GM23248 (cell line): ENCODE results near the gene SLC29A2. TPM values are rescaled to one million over a fixed set of nuclear protein-coding genes. Genes with fewer than 3 reads are reported as not detected.
A peak's percentile ranks its signal among the peaks of the same experiment; 100 is the strongest.

ENCODE experiments used
- DNase-seq: peaks from one replicate; pipeline ENCODE4 v3.0.0-alpha.2; 2015
- H2AFZ ChIP-seq: fragments of 200-600 bp; sonication (generic); 2 replicates; pipeline ENCODE4 v1.6.1; 2016; ENCODE audit warnings: antibody characterized with exemption
- H3F3A ChIP-seq: fragments of 200-600 bp; sonication (generic); 2 replicates; pipeline ENCODE4 v1.6.1; 2016; ENCODE audit warnings: mild to moderate bottlenecking, antibody characterized with exemption, mixed run types; ENCODE audit not compliant: insufficient read depth
- H3K27ac ChIP-seq: fragments of 200-600 bp; sonication (generic); 2 replicates; pipeline ENCODE4 v1.5.1; 2016; ENCODE audit warnings: mild to moderate bottlenecking
- H3K27me3 ChIP-seq: fragments of 200-600 bp; sonication (generic); replicated peaks from 2 replicates; pipeline ENCODE4 v1.6.1; 2016; ENCODE audit warnings: mild to moderate bottlenecking; ENCODE audit not compliant: insufficient read depth
- H3K36me3 ChIP-seq: fragments of 200-600 bp; sonication (generic); 2 replicates; pipeline ENCODE4 v1.6.1; 2016; ENCODE audit warnings: low read depth, mild to moderate bottlenecking
- H3K4me1 ChIP-seq: fragments of 200-600 bp; sonication (generic); 2 replicates; pipeline ENCODE4 v1.6.1; 2016; ENCODE audit warnings: mild to moderate bottlenecking; ENCODE audit not compliant: insufficient read depth
- H3K4me2 ChIP-seq: fragments of 200-600 bp; sonication (generic); one replicate; pipeline ENCODE4 v1.6.1; 2016; ENCODE audit warnings: mild to moderate bottlenecking; ENCODE audit not compliant: unreplicated experiment
- H3K4me3 ChIP-seq: fragments of 200-600 bp; sonication (generic); 2 replicates; pipeline ENCODE4 v1.5.1; 2016; ENCODE audit warnings: mild to moderate bottlenecking
- H3K79me2 ChIP-seq: fragments of 200-600 bp; sonication (generic); 2 replicates; pipeline ENCODE4 v1.6.1; 2016; ENCODE audit warnings: mild to moderate bottlenecking; ENCODE audit not compliant: insufficient read depth
- H3K9ac ChIP-seq: fragments of 200-600 bp; sonication (generic); 2 replicates; pipeline ENCODE4 v1.6.1; 2016; ENCODE audit warnings: mild to moderate bottlenecking
- H3K9me2 ChIP-seq: fragments of 200-600 bp; sonication (generic); 2 replicates; pipeline ENCODE4 v1.6.1; 2016; ENCODE audit warnings: mixed run types, mild to moderate bottlenecking, moderate library complexity; ENCODE audit not compliant: insufficient read depth
- H3K9me3 ChIP-seq: fragments of 200-600 bp; sonication (generic); one replicate; pipeline ENCODE4 v1.6.1; 2017; ENCODE audit warnings: low read depth
- H4K20me1 ChIP-seq: fragments of 200-600 bp; sonication (generic); 2 replicates; pipeline ENCODE4 v1.6.0; 2016; ENCODE audit not compliant: insufficient read depth
- EZH2 ChIP-seq: fragments of 200-600 bp; sonication (generic); IDR thresholded peaks from 2 replicates; pipeline ENCODE4 v1.6.1; 2018; ENCODE audit warnings: antibody characterized with exemption, mild to moderate bottlenecking; ENCODE audit not compliant: insufficient read depth, poor library complexity, severe bottlenecking
- EZH2phosphoT487 ChIP-seq: fragments of 200-600 bp; sonication (generic); IDR thresholded peaks from 2 replicates; pipeline ENCODE4 v1.6.1; 2018; ENCODE audit warnings: antibody characterized with exemption, moderate library complexity, mild to moderate bottlenecking, low read depth; ENCODE audit not compliant: insufficient read depth
- WGBS, 2 experiments: methylation state at CpG; one replicate each; pipeline ENCODE4 v1.1.6; 2015 to 2017; ENCODE audit warnings: low lambda C conversion rate in 2 of 2, low coverage in 1 of 2; ENCODE audit errors: missing lambda C conversion rate in 2 of 2; 5-methylcytosine and 5-hydroxymethylcytosine counted together
- in situ Hi-C: fragments of 300-500 bp; cut with MboI; formaldehyde crosslinking; loops from 2 replicates; pipeline ENCODE4 v1.15.0; 2020
- polyA plus RNA-seq: library from polyadenylated mRNA; unstranded; fragments of >200 nt; fragmentation: Nextera tagmentation; extraction: Ambion mirVana; gene quantifications from 2 replicates; pipeline ENCODE4 v1.2.1, GENCODE V29; 2016
- total RNA-seq: library from RNA; depleted of rRNA; stranded (reverse); fragments of >200 nt; shearing (Covaris generic); gene quantifications from 2 replicates; pipeline ENCODE4 v1.2.3, GENCODE V29; 2014

Gene SLC29A2
- total and polyA plus RNA-seq, 2 experiments from 2014 or later = not detected

- 8 to 9% methylated on average over 19 of the region's 19 CpGs for WGBS, 2 experiments
- peaks cover 44% of the 10 kb centered on the region for H3F3A ChIP-seq
- H2AFZ ChIP-seq = peak overlapping the region; percentile 57; the same call in 1 of the 2 replicates
- peak overlapping the region; percentile 40 for H3K4me2 ChIP-seq
- no peaks in the 10 kb centered on the region for H3K27me3 ChIP-seq
- no peaks in the 10 kb centered on the region for H4K20me1 ChIP-seq
- peak; percentile 86 for DNase-seq
- in situ Hi-C loops = no loop called here
- H3K9ac ChIP-seq = peak overlapping the region; percentile 76
- no peaks in the 10 kb centered on the region for H3K9me3 ChIP-seq
- H3K36me3 ChIP-seq = no peaks in the 10 kb centered on the region; the same call in 1 of the 2 replicates
- H3K79me2 ChIP-seq = peaks cover 13% of the 10 kb centered on the region
- H3K4me1 ChIP-seq = peaks cover 47% of the 10 kb centered on the region
- peak overlapping the region; percentile 95 for H3K27ac ChIP-seq
- peak overlapping the region; percentile 36; the same call in 1 of the 2 replicates for H3K4me3 ChIP-seq
- no peaks in the 10 kb centered on the region for H3K9me2 ChIP-seq
- TF ChIP-seq EZH2phosphoT487 = no peak
- no peak for TF ChIP-seq EZH2
These were observed 43.0 kb downstream of the SLC29A2 start for GRCh38 chr11:66328302-66329144.

GRCh38 chr11:66328031-66328301, 43.6 kb downstream of the SLC29A2 start:
- Histone ChIP-seq H3K27ac (peak overlapping the region; percentile 95), H3K4me3 (0 out of 2 replicates have a peak overlapping the region, but pooled peaks have one; percentile 1), H3K9me2 (no peaks in the 10 kb centered on the region), H2AFZ (no peak overlapping the region), H3K9me3 (no peaks in the 10 kb centered on the region), H3K36me3 (no peaks in the 10 kb centered on the region; the same call in 1 of the 2 replicates), H3K4me1 (peaks cover 47% of the 10 kb centered on the region), H3F3A (peaks cover 49% of the 10 kb centered on the region), H4K20me1 (no peaks in the 10 kb centered on the region), H3K27me3 (no peaks in the 10 kb centered on the region), H3K4me2 (peak overlapping the region; percentile 40), H3K79me2 (peaks cover 7% of the 10 kb centered on the region), H3K9ac (peak overlapping the region; percentile 76)
- peak; percentile 81 for DNase-seq
- no peak for TF ChIP-seq EZH2
- TF ChIP-seq EZH2phosphoT487 = no peak
- in situ Hi-C loops = no loop called here
- WGBS, 2 experiments = 0 to 8% methylated on average over 3 of the region's 3 CpGs

DNA sequence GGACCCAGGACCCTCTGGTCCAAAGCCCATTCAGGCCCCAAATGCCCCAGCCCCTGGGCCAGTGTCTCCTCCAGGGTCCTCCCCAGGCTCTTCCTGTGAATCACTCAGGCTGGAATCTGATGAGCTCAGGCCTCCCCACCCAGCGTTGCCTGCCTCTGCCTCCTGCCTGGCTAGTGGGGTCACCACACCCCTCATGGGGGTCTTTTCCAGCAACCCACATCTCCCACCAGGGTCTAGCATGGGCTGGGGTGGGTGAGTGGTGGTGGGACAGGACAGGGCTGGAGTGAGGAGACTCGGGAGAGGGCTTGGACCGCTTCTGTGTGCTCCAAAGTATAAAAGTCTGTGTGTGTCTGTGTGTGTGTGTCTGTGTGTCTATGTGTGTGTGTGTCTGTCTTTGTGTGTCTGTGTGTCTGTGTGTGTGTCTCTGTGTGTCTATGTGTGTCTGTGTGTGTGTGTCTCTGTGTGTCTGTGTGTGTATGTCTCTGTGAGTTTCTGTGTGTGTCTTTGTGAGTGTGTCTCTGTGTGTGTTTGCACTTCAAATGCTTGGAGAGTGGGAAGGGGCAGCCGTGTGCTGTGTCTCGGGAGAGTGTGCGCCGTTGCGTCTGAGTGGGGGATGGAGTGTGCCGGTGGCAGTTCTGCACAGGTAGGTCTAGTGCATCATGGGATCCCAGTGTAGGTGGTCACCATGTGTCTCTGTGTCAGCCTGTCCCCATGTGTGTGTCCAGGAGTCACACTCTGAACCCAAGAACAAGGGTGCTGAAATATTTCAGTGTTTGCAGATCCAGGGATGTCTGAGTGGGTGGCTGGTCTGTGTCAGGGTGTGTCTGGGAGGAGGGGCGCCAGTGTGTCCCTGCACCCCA, 44.2 kb downstream of the SLC29A2 start:
- TF ChIP-seq EZH2 (no peak), EZH2phosphoT487 (no peak)
- peak overlapping the region; percentile 76 for H3K9ac ChIP-seq
- no peaks in the 10 kb centered on the region for H3K27me3 ChIP-seq
- H3K27ac ChIP-seq = peak overlapping the region; percentile 95
- no peaks in the 10 kb centered on the region for H3K9me3 ChIP-seq
- H3F3A ChIP-seq = peaks cover 49% of the 10 kb centered on the region
- peak overlapping the region; percentile 39 for H3K4me3 ChIP-seq
- H3K79me2 ChIP-seq = 0 out of 2 replicates have a peak, but pooled peaks cover 2% of the 10 kb centered on the region
- DNase-seq = peak; percentile 92
- H2AFZ ChIP-seq = peak overlapping the region; percentile 34; the same call in 1 of the 2 replicates
- H3K4me2 ChIP-seq = peak overlapping the region; percentile 68
- no peaks in the 10 kb centered on the region; the same call in 1 of the 2 replicates for H3K36me3 ChIP-seq
- WGBS, 2 experiments = 2% methylated on average over 10 of the region's 10 CpGs
- H3K4me1 ChIP-seq = peaks cover 50% of the 10 kb centered on the region
- H3K9me2 ChIP-seq = no peaks in the 10 kb centered on the region
- in situ Hi-C loops = no loop called here
- no peaks in the 10 kb centered on the region for H4K20me1 ChIP-seq

- Histone ChIP-seq H3K4me3 (0 out of 2 replicates have a peak overlapping the region, but pooled peaks have one; percentile 9), H3K36me3 (no peaks in the 10 kb centered on the region; the same call in 1 of the 2 replicates), H3K9me2 (no peaks in the 10 kb centered on the region), H3F3A (peaks cover 56% of the 10 kb centered on the region), H4K20me1 (no peaks in the 10 kb centered on the region), H3K9ac (peak overlapping the region; percentile 76), H3K4me1 (peaks cover 57% of the 10 kb centered on the region), H3K79me2 (no peaks in the 10 kb centered on the region), H3K27ac (peak overlapping the region; percentile 95), H3K9me3 (no peaks in the 10 kb centered on the region), H3K27me3 (no peaks in the 10 kb centered on the region), H2AFZ (no peak overlapping the region), H3K4me2 (peak overlapping the region; percentile 68)
- WGBS, 2 experiments = 2% methylated on average over 13 to 14 of the region's 21 CpGs
- DNase-seq = peak; percentile 81
- in situ Hi-C loops = no loop called here
- TF ChIP-seq EZH2 = no peak
- no peak for TF ChIP-seq EZH2phosphoT487
These were observed 45.1 kb downstream of the SLC29A2 start for GRCh38 chr11:66326261-66327111.
